HK-2 (cell line): ENCODE measurements around the gene UPF3A.
A peak's percentile ranks its signal among the peaks of the same experiment; 100 is the strongest.
"Not testable (repeated sequence)": the region's sequence is repeated elsewhere in the genome, so short reads cannot be mapped to it uniquely, and the experiment has no call there.

Experiments used
- DNase-seq: peaks from one replicate; pipeline ENCODE4 v3.0.0-alpha.2; 2018; ENCODE audit not compliant: unreplicated experiment

UPF3A gene

GRCh38 chr13:114281351-114282040 is at the start of gene UPF3A:
Gene UPF3A, plus strand, starts transcription at chr13:114281601. Its CDS starts 39 bp downstream, at chr13:114281640.
- peak; percentile 91 for DNase-seq

GRCh38 chr13:114231886-114232285 is 49.5 kb upstream of the UPF3A start:
- no peak for DNase-seq

- no peak for DNase-seq
Measured at GRCh38 chr13:114234266-114234644, 47.1 kb upstream of the UPF3A start.

- peak; percentile 87 for DNase-seq
Measured at GRCh38 chr13:114234645-114235421, 46.6 kb upstream of the UPF3A start, which contains the start of gene CDC16. Gene CDC16, plus strand, starts transcription at chr13:114234897. Its CDS starts 188 bp downstream, at chr13:114235085.

GRCh38 chr13:114235697-114236096 is 45.7 kb upstream of the UPF3A start:
- DNase-seq = no peak

GRCh38 chr13:114236227-114236626 is 45.2 kb upstream of the UPF3A start:
- DNase-seq = no peak

GRCh38 chr13:114237415-114238112 is 43.8 kb upstream of the UPF3A start:
- no peak for DNase-seq

GRCh38 chr13:114241918-114242317 is 39.5 kb upstream of the UPF3A start:
- DNase-seq = no peak

- no peak for DNase-seq
Measured at GRCh38 chr13:114243971-114244370, 37.4 kb upstream of the UPF3A start.

GRCh38 chr13:114244637-114245036 is 36.8 kb upstream of the UPF3A start:
- no peak for DNase-seq

GRCh38 chr13:114248011-114248410 is 33.4 kb upstream of the UPF3A start:
- DNase-seq = no peak

GRCh38 chr13:114249077-114249476 is 32.3 kb upstream of the UPF3A start:
- no peak for DNase-seq

- DNase-seq = not testable (repeated sequence)
Measured at GRCh38 chr13:114251639-114252440, 29.6 kb upstream of the UPF3A start.

- no peak for DNase-seq
Measured at GRCh38 chr13:114256547-114256946, 24.9 kb upstream of the UPF3A start.

- no peak for DNase-seq
Measured at GRCh38 chr13:114257014-114257413, 24.4 kb upstream of the UPF3A start.

- DNase-seq = no peak
Measured at GRCh38 chr13:114258589-114258988, 22.8 kb upstream of the UPF3A start.

- DNase-seq = no peak
Measured at GRCh38 chr13:114259374-114259773, 22.0 kb upstream of the UPF3A start.

- no peak for DNase-seq
Measured at GRCh38 chr13:114259974-114260373, 21.4 kb upstream of the UPF3A start.

- DNase-seq = no peak
Measured at GRCh38 chr13:114260814-114261213, 20.6 kb upstream of the UPF3A start.

- DNase-seq = no peak
Measured at GRCh38 chr13:114261328-114261965, 20.0 kb upstream of the UPF3A start.

GRCh38 chr13:114263578-114263977 is 17.8 kb upstream of the UPF3A start:
- DNase-seq = no peak
